Ovary (tissue), 9 donors: ENCODE data around the gene RNF17. TPM values are rescaled to one million over a fixed set of nuclear protein-coding genes. Genes with fewer than 3 reads are reported as not detected.

Experiments
- DNase-seq, 5 donors: peaks; one replicate each; pipeline ENCODE4 v3.0.0-alpha.2; 2019 to 2020
- H3K27ac ChIP-seq, 2 donors: fragments of 200-600 bp; one replicate each; pipeline versions ENCODE4 v1.5.1 to v1.8.0; 2019 to 2022
- H3K27me3 ChIP-seq: fragments of 200-600 bp; one replicate; pipeline ENCODE4 v1.8.0; 2022
- H3K36me3 ChIP-seq: fragments of 200-600 bp; sonication (generic); one replicate; pipeline ENCODE4 v1.5.1; 2019
- H3K4me1 ChIP-seq: one replicate; pipeline ENCODE4 v1.8.1; 2013; ENCODE audit warnings: mild to moderate bottlenecking, moderate library complexity; ENCODE audit not compliant: insufficient read depth
- H3K4me3 ChIP-seq: fragments of 200-600 bp; sonication (generic); one replicate; pipeline ENCODE4 v1.5.1; 2017
- H3K9me3 ChIP-seq, 2 donors: fragments of 200-600 bp in 1 of 2; sonication (generic) in 1 of 2; one replicate each; pipeline versions ENCODE4 v1.5.1 to v1.8.1; 2013 to 2019; ENCODE audit warnings: mild to moderate bottlenecking in 1 of 2, moderate library complexity in 1 of 2
- EP300 ChIP-seq: sonication (generic); formaldehyde crosslinking; IDR thresholded peaks from one replicate; pipeline ENCODE4 v1.6.1; 2017; ENCODE audit warnings: antibody characterized with exemption
- POLR2A ChIP-seq: fragments of 450-650 bp; IDR thresholded peaks from one replicate; pipeline ENCODE4 v1.6.1; 2017; ENCODE audit warnings: antibody characterized with exemption, mild to moderate bottlenecking, moderate library complexity
- WGBS, 3 donors: extraction: QIAGEN DNeasy Blood & Tissue Kit in 1 of 3; methylation state at CpG; one replicate each; pipeline versions ENCODE4 v1.1.5 to v1.1.7; 2013 to 2017; 5-methylcytosine and 5-hydroxymethylcytosine counted together
- intact Hi-C, 4 donors: fragments of 100-400 bp; cut with DNase I; formaldehyde crosslinking; loops; one replicate each; pipeline versions ENCODE4 v1.11.0 to v1.15.1; 2022 to 2023
- polyA plus RNA-seq, 2 donors: library from polyadenylated mRNA; stranded (reverse); fragments of 200-250 nt in 1 of 2; fragments of 350-450 nt in 1 of 2; fragmentation: Illumina TruSeq in 1 of 2; extraction: RNeasy Lipid Tissue Mini Kit (QIAGEN cat#74804) in 1 of 2; gene quantifications; one replicate each; pipeline ENCODE4 v1.2.3, GENCODE V29; 2013 to 2014
- total RNA-seq, 7 donors: library from RNA; depleted of rRNA in 2 of 7; stranded (reverse); fragments of >200 nt in 2 of 7; fragmentation: NEBNext Ultra II Directional in 3 of 7; extraction: Animal tissue kit (Norgen Biotek cat#: 25700) in 3 of 7; gene quantifications; one replicate each; pipeline versions ENCODE4 v1.1.0 to v1.2.4, GENCODE V29; 2016 to 2023
- TF ChIP-seq, protein P1 (sequence below), 3 donors: fragments of 450-650 bp in 2 of 3; fragments of 200-600 bp in 1 of 3; IDR thresholded peaks; one replicate each; pipeline versions ENCODE4 v1.5.1 to v1.8.0; 2016 to 2022; ENCODE audit warnings: antibody characterized with exemption in 3 of 3, mild to moderate bottlenecking in 1 of 3
- donor health status: DM: no; HTN: no; CAD: no; lungs with moderate emphysema.
- donor health status: DM: no; HTN: no; CAD: no.
- donor health status: Bipolar disorder and iron deficiency.
- donor health status: DM: yes; HTN: yes; CAD: no.
- donor health status: DM: no; HTN: no; CAD: no.
- donor health status: DM: yes; HTN: yes; CAD: no.

RNF17 gene
- total and polyA plus RNA-seq, 9 donors, result 0.28 to 0.71 TPM; not detected in 7

DNA sequence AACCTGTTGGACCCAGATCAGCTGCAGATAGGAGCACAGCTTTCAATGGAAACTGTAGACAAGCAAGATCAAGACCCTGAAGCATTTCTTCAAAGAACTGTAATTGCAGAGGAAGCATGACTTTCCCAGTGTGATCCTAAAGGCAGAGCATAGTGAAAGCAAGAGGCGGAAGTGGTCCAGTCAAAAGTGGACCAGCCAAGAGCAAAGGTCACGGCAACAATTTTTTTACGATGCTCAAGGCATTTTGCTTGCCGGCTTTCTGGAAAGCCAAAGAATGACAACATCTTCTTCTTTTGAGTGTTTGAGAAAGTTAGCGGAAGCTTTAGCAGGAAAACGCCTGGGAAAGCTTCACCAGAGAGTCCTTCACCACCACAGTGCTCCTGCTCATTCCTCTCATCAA lies 111.6 kb downstream of the RNF17 start:
- Histone ChIP-seq H3K4me1 (no peaks in the 10 kb centered on the region), H3K9me3 (no peaks in the 10 kb centered on the region), H3K36me3 (no peaks in the 10 kb centered on the region), H3K27ac (no peak overlapping the region), H3K27me3 (no peaks in the 10 kb centered on the region), H3K4me3 (no peak overlapping the region)
- TF ChIP-seq, protein P1, sequence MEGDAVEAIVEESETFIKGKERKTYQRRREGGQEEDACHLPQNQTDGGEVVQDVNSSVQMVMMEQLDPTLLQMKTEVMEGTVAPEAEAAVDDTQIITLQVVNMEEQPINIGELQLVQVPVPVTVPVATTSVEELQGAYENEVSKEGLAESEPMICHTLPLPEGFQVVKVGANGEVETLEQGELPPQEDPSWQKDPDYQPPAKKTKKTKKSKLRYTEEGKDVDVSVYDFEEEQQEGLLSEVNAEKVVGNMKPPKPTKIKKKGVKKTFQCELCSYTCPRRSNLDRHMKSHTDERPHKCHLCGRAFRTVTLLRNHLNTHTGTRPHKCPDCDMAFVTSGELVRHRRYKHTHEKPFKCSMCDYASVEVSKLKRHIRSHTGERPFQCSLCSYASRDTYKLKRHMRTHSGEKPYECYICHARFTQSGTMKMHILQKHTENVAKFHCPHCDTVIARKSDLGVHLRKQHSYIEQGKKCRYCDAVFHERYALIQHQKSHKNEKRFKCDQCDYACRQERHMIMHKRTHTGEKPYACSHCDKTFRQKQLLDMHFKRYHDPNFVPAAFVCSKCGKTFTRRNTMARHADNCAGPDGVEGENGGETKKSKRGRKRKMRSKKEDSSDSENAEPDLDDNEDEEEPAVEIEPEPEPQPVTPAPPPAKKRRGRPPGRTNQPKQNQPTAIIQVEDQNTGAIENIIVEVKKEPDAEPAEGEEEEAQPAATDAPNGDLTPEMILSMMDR (IDR thresholded peaks at IDR 0.05), result no peak
- TF ChIP-seq EP300, result no peak
- TF ChIP-seq POLR2A, result no peak
- 72 to 80% (median 75%) methylated on average over 6 of the region's 6 CpGs for WGBS, 3 donors
- intact Hi-C loops, result no loop called here
- no peak for DNase-seq

GRCh38 chr13:24877531-24877930 lies 113.6 kb downstream of the RNF17 start:
- TF ChIP-seq, protein P1 (IDR thresholded peaks at IDR 0.05), result no peak
- no peak for TF ChIP-seq EP300
- no peak for TF ChIP-seq POLR2A
- Histone ChIP-seq H3K27ac (no peak overlapping the region), H3K27me3 (no peaks in the 10 kb centered on the region), H3K9me3 (no peaks in the 10 kb centered on the region), H3K4me1 (no peaks in the 10 kb centered on the region), H3K4me3 (no peak overlapping the region), H3K36me3 (no peaks in the 10 kb centered on the region)
- DNase-seq, result no peak
- 89 to 94% (median 90%) methylated on average over 1 of the region's 1 CpG for WGBS, 3 donors
- intact Hi-C loops, result no loop called here

- Histone ChIP-seq H3K9me3 (no peaks in the 10 kb centered on the region), H3K27ac (no peak overlapping the region), H3K4me3 (no peak overlapping the region), H3K4me1 (no peaks in the 10 kb centered on the region), H3K36me3 (no peaks in the 10 kb centered on the region), H3K27me3 (no peaks in the 10 kb centered on the region)
- no peak for DNase-seq
- TF ChIP-seq, protein P1 (IDR thresholded peaks at IDR 0.05), result no peak
- no peak for TF ChIP-seq EP300
- TF ChIP-seq POLR2A, result no peak
- whole genome bisulfite sequencing, 3 donors, result 63 to 72% (median 64%) methylated on average over 2 of the region's 2 CpGs
- intact Hi-C loops, result no loop called here
Observed at GRCh38 chr13:24878340-24878739, 114.4 kb downstream of the RNF17 start.

DNA sequence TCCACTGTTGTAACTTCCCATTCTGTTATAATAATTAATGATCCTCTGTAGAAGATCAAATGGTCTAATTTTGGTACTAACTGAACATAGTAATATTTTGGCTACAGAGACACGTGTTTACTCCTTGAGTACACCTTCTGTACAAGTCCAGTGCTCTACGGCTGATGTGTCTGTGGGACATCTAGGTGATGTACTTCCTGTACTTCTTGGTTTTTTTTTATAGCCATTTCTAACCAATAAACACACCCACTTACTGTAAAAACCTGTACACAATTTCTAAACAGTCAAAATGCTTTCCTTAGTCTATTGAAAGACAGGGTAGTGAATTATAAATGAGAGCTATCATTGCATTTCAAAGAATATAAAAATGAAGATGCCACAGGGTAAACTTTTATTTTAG lies 118.7 kb downstream of the RNF17 start:
- WGBS, 3 donors, result 79 to 89% (median 89%) methylated on average over 2 of the region's 2 CpGs
- no peak overlapping the region for H3K27ac ChIP-seq
- no peak for DNase-seq
- TF ChIP-seq EP300 (no peak), POLR2A (no peak)
- TF ChIP-seq, protein P1 (IDR thresholded peaks at IDR 0.05), result no peak
- intact Hi-C loops, result no loop called here
- no peaks in the 10 kb centered on the region for H3K27me3 ChIP-seq
- no peaks in the 10 kb centered on the region for H3K4me1 ChIP-seq
- no peaks in the 10 kb centered on the region for H3K9me3 ChIP-seq
- H3K4me3 ChIP-seq, result no peak overlapping the region
- no peaks in the 10 kb centered on the region for H3K36me3 ChIP-seq
